Aorta (tissue), 5 donors: ENCODE data around the gene C16orf92. TPM values are rescaled to one million over a fixed set of nuclear protein-coding genes. Genes with fewer than 3 reads are reported as not detected.

ENCODE experiments used
- ATAC-seq: fragments of 200-7000 bp; cut with Tn5 transposase; one replicate; pipeline ENCODE4 v1.9.1; 2022; ENCODE audit warnings: moderate library complexity; ENCODE audit not compliant: low FRiP score
- DNase-seq, 2 donors: peaks; one replicate each; pipeline ENCODE4 v3.0.0-alpha.2; 2020
- H3K27ac ChIP-seq, 2 donors: one replicate each; pipeline ENCODE4 v1.5.1; 2013; ENCODE audit warnings: low read length in 2 of 2, mild to moderate bottlenecking in 2 of 2, moderate library complexity in 2 of 2, control low read depth in 1 of 2, inconsistent platforms in 1 of 2, low read depth in 1 of 2
- H3K27me3 ChIP-seq, 2 donors: one replicate each; pipeline ENCODE4 v1.6.1; 2013; ENCODE audit warnings: control low read depth in 1 of 2, low read length in 1 of 2, mild to moderate bottlenecking in 1 of 2, moderate library complexity in 1 of 2; ENCODE audit not compliant: insufficient read depth in 2 of 2, control insufficient read depth in 1 of 2
- H3K36me3 ChIP-seq, 2 donors: one replicate each; pipeline ENCODE4 v1.6.1; 2013; ENCODE audit warnings: control low read depth in 1 of 2, low read length in 1 of 2, mild to moderate bottlenecking in 1 of 2; ENCODE audit not compliant: insufficient read depth in 2 of 2, control insufficient read depth in 1 of 2
- H3K4me1 ChIP-seq, 2 donors: one replicate each; pipeline ENCODE4 v1.6.1; 2013; ENCODE audit warnings: low read length in 2 of 2, control low read depth in 1 of 2, mild to moderate bottlenecking in 1 of 2, moderate library complexity in 1 of 2; ENCODE audit not compliant: insufficient read depth in 2 of 2, control insufficient read depth in 1 of 2
- H3K4me3 ChIP-seq, 2 donors: one replicate each; pipeline ENCODE4 v1.5.1; 2013; ENCODE audit warnings: low read length in 2 of 2, control low read depth in 1 of 2, mild to moderate bottlenecking in 1 of 2
- H3K9me3 ChIP-seq: one replicate; pipeline ENCODE4 v1.6.1; 2013; ENCODE audit warnings: mild to moderate bottlenecking, low read length; ENCODE audit not compliant: control insufficient read depth
- WGBS, 2 donors: extraction: QIAGEN DNeasy Blood & Tissue Kit; methylation state at CpG; one replicate each; pipeline ENCODE4 v1.1.7; 2013; 5-methylcytosine and 5-hydroxymethylcytosine counted together
- intact Hi-C, 2 donors: fragments of 100-400 bp; cut with DNase I; formaldehyde crosslinking; loops; one replicate each; pipeline versions ENCODE4 v1.14.2 to v1.15.0; 2022
- polyA plus RNA-seq, 2 donors: library from polyadenylated mRNA; stranded (reverse); fragments of 200-250 nt; gene quantifications; one replicate each; pipeline ENCODE4 v1.2.3, GENCODE V29; 2013
- total RNA-seq, 2 donors: library from RNA; stranded (reverse); fragmentation: NEBNext Ultra II Directional; extraction: Animal tissue kit (Norgen Biotek cat#: 25700); gene quantifications; one replicate each; pipeline ENCODE4 v1.2.1, GENCODE V29; 2021
- donor health status: healthy with polysubstance abuse.
- donor health status: Bipolar disorder and iron deficiency.
- donor health status: DM: no; HTN: no; CAD: no.
- donor health status: DM: no; HTN: no; CAD: no.
- donor health status: DM: yes; HTN: yes; CAD: no.

The C16orf92 gene
- total and polyA plus RNA-seq, 4 donors, result not detected

DNA sequence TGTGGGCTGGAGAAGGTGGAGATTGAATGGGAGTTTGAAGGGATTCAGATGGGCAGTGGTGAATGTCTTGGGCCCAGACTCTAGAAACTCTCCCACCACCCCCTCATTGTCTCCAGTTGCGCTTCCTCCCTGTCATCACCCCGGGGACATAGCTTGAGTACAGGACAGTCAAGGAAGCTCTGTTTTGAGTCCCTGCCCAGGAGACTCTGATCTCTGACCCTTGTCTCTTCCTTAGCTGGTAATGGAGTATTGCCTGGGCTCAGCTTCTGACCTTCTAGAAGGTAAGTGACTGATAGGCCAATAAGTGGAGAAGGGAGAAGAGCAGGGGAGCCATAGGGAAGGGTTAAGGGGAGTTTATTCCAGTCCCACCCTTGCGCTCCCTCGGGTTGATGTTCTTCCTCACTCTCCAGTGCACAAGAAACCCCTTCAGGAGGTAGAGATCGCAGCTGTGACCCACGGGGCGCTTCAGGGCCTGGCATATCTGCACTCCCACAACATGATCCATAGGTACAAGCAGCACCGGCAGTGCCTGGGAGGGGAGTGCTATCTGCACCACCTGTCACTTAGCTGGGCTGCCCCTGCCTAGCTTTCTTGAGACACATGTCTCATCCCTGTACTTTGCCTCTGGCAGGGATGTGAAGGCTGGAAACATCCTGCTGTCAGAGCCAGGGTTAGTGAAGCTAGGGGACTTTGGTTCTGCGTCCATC lies 44.3 kb upstream of the C16orf92 start:
- H3K9me3 ChIP-seq, result no peaks in the 10 kb centered on the region
- H3K4me3 ChIP-seq, result no peak overlapping the region
- H3K4me1 ChIP-seq, result peaks cover 0 to 4% of the 10 kb centered on the region in 2 donors
- peaks cover 5 to 9% of the 10 kb centered on the region in 2 donors for H3K36me3 ChIP-seq
- ATAC-seq (no peak), DNase-seq (peak in 1 of 2 donors; percentile 59)
- no peak overlapping the region for H3K27ac ChIP-seq
- H3K27me3 ChIP-seq, result no peaks in the 10 kb centered on the region
- 93 to 96% methylated on average over 9 of the region's 9 CpGs for WGBS, 2 donors
- intact Hi-C loops, result no loop called here

DNA sequence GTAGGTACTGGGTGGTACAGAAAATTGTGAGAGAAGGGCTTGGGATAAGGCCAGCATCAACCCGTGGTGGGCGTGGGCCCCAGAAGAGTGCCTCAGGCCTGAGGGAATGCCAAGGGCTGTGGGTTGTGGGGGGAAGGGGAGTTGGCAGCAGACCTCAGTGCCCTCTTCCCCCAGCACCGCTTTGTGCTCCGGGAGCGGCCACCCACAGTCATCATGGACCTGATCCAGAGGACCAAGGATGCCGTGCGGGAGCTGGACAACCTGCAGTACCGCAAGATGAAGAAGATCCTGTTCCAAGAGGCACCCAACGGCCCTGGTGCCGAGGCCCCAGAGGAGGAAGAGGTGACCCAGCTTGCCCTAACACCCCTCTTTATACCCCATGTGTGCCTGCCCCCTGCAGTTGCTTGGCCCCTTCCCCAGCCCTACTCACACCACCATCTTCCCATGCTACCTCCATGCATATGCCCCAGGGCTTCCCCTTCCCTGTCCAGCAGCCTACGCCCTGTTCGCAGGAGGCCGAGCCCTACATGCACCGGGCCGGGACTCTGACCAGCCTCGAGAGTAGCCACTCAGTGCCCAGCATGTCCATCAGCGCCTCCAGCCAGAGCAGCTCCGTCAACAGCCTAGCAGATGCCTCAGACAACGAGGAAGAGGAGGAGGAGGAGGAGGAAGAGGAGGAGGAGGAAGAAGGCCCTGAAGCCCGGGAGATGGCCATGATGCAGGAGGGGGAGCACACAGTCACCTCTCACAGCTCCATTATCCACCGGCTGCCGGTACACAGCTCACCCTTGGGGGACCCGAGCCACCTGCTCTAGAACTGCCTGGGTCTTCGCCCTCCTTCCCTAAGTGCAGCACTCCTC lies 40.2 kb upstream of the C16orf92 start:
- DNase-seq (peak; percentile 38 to 65), ATAC-seq (no peak)
- Histone ChIP-seq H3K27ac (no peak overlapping the region), H3K9me3 (no peaks in the 10 kb centered on the region), H3K27me3 (no peaks in the 10 kb centered on the region), H3K4me1 (no peaks in the 10 kb centered on the region), H3K36me3 (peaks cover 9 to 10% of the 10 kb centered on the region in 2 donors), H3K4me3 (no peak overlapping the region)
- 83 to 85% methylated on average over 19 to 24 of the region's 24 CpGs for WGBS, 2 donors
- intact Hi-C loops, result no loop called here

DNA sequence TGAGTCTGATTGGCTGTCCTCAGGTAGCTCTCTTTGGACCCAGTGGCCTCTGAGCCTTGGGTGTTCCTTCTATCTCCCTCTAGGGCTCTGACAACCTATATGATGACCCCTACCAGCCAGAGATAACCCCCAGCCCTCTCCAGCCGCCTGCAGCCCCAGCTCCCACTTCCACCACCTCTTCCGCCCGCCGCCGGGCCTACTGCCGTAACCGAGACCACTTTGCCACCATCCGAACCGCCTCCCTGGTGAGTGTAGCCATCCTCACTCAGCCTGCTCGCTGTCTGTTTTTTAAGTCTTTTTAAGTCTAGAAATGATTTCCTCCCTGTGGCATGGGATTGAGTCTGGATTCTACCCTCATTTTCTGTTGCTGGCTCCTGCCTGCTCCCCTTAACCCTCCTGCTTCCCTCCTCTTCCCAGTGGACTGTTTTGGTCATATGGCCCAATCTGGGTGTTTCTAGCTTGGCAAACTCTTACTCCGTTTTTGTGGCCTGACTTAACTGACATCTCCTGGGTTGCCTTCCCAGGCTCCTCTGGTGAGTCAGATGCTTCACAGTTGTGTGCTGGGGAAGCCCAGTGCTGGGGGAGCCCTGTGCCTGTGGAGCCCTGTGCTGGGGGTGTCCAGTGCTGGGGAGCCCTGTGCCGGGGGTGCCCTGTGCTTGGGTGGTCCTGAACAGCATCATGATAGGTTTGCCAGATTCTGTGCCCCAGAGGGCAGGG lies 39.4 kb upstream of the C16orf92 start:
- no peak overlapping the region for H3K4me3 ChIP-seq
- H3K9me3 ChIP-seq, result no peaks in the 10 kb centered on the region
- H3K36me3 ChIP-seq, result peaks cover 9 to 10% of the 10 kb centered on the region in 2 donors
- DNase-seq (peak; percentile 38 to 61), ATAC-seq (no peak)
- H3K4me1 ChIP-seq, result no peaks in the 10 kb centered on the region
- no peak overlapping the region for H3K27ac ChIP-seq
- 85 to 86% methylated on average over 12 of the region's 12 CpGs for WGBS, 2 donors
- intact Hi-C loops, result no loop called here
- no peaks in the 10 kb centered on the region for H3K27me3 ChIP-seq

DNA sequence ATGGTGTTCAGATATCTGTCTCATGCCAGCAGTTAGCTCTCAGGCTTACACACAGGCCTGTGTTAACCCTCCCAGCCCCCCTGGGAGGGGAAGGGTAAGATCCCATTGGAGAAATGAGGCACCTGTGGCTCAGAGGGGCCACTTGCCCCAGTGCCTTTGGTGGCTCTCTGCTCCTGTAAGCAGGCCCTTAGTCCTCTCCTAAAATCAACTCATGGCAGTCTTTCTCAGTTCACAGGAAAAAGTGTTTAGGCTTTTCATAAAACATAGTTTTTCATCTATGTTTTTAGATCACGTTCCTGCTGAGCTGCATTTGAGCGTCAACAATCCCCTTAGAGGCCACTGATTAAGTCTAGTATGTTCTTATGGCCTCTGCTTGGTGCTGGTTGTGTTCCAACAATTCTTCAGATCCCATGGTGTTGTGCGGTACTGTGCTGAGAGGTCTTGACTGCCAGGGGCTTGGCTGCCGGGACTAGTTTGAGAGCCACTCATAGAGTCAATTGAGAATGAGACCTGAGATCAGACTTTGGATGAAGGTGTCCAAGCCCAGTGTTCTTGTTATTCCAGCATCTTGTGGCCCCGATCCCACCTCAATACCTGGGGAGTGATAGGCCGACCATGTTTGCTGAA lies 38.7 kb upstream of the C16orf92 start:
- Histone ChIP-seq H3K36me3 (peaks cover 9 to 10% of the 10 kb centered on the region in 2 donors), H3K4me1 (no peaks in the 10 kb centered on the region), H3K27ac (no peak overlapping the region), H3K27me3 (no peaks in the 10 kb centered on the region), H3K4me3 (no peak overlapping the region), H3K9me3 (no peaks in the 10 kb centered on the region)
- DNase-seq (peak in 1 of 2 donors; percentile 49), ATAC-seq (no peak)
- intact Hi-C loops, result no loop called here
- WGBS, 2 donors, result 81 to 83% methylated on average over 6 of the region's 6 CpGs

DNA sequence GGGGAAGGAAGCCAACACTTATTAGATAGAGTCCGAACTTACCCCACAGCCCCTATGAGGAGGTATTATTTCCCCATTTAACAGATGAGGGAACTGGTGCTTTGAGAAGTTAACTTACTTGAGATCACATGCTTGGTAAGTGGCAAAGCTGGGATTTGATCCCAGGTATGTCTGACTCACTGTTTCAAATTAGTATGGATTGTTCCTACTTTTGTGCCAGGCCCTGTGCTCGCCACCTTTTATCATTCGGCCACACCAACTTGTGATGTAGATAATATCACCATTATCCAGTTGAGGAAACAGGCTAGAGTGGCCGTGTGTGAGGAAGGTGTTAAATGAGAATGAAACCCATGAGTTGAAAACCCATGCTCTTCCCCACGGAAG lies 38.2 kb upstream of the C16orf92 start:
- WGBS, 2 donors, result 85 to 88% methylated on average over 5 of the region's 5 CpGs
- Histone ChIP-seq H3K36me3 (peaks cover 9 to 10% of the 10 kb centered on the region in 2 donors), H3K4me3 (no peak overlapping the region), H3K27ac (no peak overlapping the region), H3K9me3 (no peaks in the 10 kb centered on the region), H3K4me1 (no peaks in the 10 kb centered on the region), H3K27me3 (no peaks in the 10 kb centered on the region)
- DNase-seq (no peak), ATAC-seq (no peak)
- intact Hi-C loops, result no loop called here

DNA sequence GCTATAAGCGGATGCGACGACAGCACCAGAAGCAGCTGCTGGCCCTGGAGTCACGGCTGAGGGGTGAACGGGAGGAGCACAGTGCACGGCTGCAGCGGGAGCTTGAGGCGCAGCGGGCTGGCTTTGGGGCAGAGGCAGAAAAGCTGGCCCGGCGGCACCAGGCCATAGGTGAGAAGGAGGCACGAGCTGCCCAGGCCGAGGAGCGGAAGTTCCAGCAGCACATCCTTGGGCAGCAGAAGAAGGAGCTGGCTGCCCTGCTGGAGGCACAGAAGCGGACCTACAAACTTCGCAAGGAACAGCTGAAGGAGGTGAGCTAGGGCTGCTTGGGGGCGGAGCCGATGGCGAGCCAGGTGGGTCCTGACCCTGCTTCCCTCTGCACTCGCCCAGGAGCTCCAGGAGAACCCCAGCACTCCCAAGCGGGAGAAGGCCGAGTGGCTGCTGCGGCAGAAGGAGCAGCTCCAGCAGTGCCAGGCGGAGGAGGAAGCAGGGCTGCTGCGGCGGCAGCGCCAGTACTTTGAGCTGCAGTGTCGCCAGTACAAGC lies 37.7 kb upstream of the C16orf92 start:
- ATAC-seq (no peak), DNase-seq (peak; percentile 41 to 69)
- Histone ChIP-seq H3K4me3 (no peak overlapping the region), H3K36me3 (peaks cover 8 to 9% of the 10 kb centered on the region in 2 donors), H3K27ac (no peak overlapping the region), H3K4me1 (no peaks in the 10 kb centered on the region), H3K27me3 (no peaks in the 10 kb centered on the region), H3K9me3 (no peaks in the 10 kb centered on the region)
- intact Hi-C loops, result no loop called here
- 92 to 93% methylated on average over 26 to 28 of the region's 28 CpGs for WGBS, 2 donors

DNA sequence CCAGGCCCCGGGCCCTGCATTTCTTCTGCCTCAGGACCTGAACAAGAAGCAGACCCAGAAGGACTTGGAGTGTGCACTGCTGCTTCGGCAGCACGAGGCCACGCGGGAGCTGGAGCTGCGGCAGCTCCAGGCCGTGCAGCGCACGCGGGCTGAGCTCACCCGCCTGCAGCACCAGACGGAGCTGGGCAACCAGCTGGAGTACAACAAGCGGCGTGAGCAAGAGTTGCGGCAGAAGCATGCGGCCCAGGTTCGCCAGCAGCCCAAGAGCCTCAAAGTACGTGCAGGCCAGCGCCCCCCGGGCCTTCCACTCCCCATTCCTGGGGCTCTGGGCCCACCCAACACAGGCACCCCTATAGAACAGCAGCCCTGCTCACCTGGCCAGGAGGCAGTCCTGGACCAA lies 36.8 kb upstream of the C16orf92 start:
- Histone ChIP-seq H3K36me3 (peaks cover 8 to 9% of the 10 kb centered on the region in 2 donors), H3K4me3 (no peak overlapping the region), H3K27ac (no peak overlapping the region), H3K4me1 (no peaks in the 10 kb centered on the region), H3K9me3 (no peaks in the 10 kb centered on the region), H3K27me3 (no peaks in the 10 kb centered on the region)
- DNase-seq (peak; percentile 23 to 71), ATAC-seq (no peak)
- 88 to 91% methylated on average over 20 of the region's 20 CpGs for WGBS, 2 donors
- intact Hi-C loops, result no loop called here

DNA sequence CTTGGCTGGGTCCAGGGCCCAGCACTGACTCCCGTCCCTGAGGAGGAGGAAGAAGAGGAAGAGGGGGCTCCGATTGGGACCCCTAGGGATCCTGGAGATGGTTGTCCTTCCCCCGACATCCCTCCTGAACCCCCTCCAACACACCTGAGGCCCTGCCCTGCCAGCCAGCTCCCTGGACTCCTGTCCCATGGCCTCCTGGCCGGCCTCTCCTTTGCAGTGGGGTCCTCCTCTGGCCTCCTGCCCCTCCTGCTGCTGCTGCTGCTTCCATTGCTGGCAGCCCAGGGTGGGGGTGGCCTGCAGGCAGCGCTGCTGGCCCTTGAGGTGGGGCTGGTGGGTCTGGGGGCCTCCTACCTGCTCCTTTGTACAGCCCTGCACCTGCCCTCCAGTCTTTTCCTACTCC lies 36.1 kb upstream of the C16orf92 start:
- DNase-seq (peak in 1 of 2 donors; percentile 59), ATAC-seq (no peak)
- no peak overlapping the region for H3K4me3 ChIP-seq
- no peaks in the 10 kb centered on the region for H3K27me3 ChIP-seq
- H3K27ac ChIP-seq, result no peak overlapping the region
- no peaks in the 10 kb centered on the region for H3K4me1 ChIP-seq
- no peaks in the 10 kb centered on the region for H3K9me3 ChIP-seq
- H3K36me3 ChIP-seq, result peaks cover 5 to 8% of the 10 kb centered on the region in 2 donors
- intact Hi-C loops, result no loop called here
- WGBS, 2 donors, result 86 to 88% methylated on average over 5 of the region's 5 CpGs
